A204.1 (cell line): ENCODE measurements around the gene NCKIPSD.
"Not testable (repeated sequence)": the region's sequence is repeated elsewhere in the genome, so short reads cannot be mapped to it uniquely, and the experiment has no call there.

ENCODE experiments used
- FAIRE-seq: peaks from 2 replicates; lab custom pipeline; 2012; peaks lifted over from hg19 to GRCh38; lab: Jason Lieb, UNC

Gene NCKIPSD

GRCh38 chr3:48685603-48686511 lies at the start of gene NCKIPSD:
NCKIPSD (minus strand) TSS chr3:48685915; CDS start chr3:48685807, 108 bp downstream.
- FAIRE-seq: no peak

GRCh38 chr3:48735075-48735767 lies 49.5 kb upstream of the NCKIPSD start:
- not testable (repeated sequence) for FAIRE-seq

DNA sequence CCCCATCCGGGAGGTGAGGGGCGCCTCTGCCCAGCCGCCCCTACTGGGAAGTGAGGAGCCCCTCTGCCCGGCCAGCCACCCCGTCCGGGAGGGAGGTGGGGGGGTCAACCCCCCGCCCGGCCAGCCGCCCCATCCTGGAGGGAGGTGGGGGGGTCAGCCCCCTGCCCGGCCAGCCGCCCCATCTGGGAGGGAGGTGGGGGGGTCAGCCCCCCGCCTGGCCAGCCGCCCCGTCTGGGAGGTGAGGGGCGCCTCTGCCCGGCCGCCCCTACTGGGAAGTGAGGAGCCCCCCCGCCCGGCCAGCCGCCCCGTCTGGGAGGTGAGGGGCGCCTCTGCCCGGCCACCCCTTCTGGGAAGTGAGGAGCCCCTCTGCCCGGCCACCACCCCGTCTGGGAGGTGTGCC lies 48.8 kb upstream of the NCKIPSD start:
- not testable (repeated sequence) for FAIRE-seq

DNA sequence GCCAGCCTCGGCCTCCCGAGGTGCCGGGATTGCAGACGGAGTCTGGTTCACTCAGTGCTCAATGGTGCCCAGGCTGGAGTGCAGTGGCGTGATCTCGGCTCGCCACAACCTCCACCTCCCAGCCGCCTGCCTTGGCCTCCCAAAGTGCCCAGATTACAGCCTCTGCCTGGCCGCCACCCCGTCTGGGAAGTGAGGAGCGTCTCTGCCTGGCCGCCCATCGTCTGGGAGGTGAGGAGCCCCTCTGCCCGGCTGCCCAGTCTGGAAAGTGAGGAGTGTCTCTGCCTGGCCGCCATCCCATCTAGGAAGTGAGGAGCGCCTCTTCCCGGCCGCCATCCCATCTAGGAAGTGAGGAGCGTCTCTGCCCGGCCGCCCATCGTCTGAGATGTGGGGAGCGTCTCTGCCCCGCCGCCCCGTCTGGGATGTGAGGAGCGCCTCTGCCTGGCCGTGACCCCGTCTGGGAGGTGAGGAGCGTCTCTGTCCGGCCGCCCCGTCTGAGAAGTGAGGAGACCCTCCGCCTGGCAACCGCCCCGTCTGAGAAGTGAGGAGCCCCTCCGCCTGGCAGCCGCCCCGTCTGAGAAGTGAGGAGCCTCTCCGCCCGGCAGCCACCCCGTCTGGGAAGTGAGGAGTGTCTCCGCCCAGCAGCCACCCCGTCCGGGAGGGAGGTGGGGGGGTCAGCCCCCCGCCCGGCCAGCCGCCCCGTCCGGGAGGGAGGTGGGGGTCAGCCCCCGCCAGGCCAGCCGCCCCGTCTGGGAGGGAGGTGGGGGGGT lies 48.2 kb upstream of the NCKIPSD start:
- FAIRE-seq: not testable (repeated sequence)

- no peak for FAIRE-seq
These were observed 41.8 kb upstream of the NCKIPSD start for GRCh38 chr3:48727511-48727910.

GRCh38 chr3:48725185-48725855 lies 39.6 kb upstream of the NCKIPSD start:
- FAIRE-seq: not testable (repeated sequence)

DNA sequence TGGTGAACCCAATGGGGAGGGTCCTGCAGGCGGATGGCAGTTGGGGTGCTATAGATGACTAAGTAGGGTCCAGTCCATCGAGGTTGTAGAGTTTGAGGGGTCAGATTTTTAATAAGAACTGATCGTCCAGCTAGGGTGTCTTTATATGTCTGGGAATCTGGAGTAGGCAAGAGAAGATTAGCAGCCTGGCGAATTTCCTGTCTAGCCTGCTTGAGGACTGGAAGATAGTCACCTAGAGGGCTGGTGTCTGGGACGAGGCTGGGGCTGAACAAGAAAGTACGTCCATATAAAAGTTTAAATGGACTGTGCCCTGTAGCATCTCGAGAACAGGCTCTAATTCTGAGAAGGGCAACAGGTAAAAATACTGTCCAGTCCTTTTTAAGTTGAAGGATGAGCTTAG lies 38.0 kb upstream of the NCKIPSD start:
- no peak for FAIRE-seq

GRCh38 chr3:48723293-48723692 lies 37.6 kb upstream of the NCKIPSD start:
- not testable (repeated sequence) for FAIRE-seq

GRCh38 chr3:48716982-48717746 lies 31.4 kb upstream of the NCKIPSD start, which contains the start of gene IP6K2:
IP6K2 (minus strand) TSS chr3:48717221; CDS start chr3:48695291, 21,930 bp downstream.
- FAIRE-seq: peak; percentile 94

DNA sequence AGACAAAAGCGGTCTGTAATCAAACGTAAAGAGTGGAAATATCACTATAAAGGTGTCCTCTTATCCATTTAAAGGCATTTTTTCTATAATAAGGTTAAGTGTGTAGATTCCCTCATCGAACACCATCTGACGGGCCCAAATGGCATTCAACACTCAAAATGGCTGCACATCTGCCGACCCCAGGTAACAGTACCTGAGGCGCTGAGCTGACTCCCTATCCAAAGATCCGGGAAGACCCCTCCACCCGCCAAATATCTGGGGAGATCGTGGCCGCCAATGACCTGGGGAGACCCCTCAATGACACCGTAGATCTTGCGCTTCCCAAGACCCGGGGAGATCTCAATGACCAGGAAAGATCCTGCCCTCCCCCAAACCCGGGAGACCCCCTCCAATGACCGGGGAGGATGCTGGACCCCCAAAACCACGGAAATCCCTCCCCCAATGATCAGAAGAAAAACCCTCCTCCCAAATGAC lies 30.8 kb upstream of the NCKIPSD start:
- FAIRE-seq: no peak

GRCh38 chr3:48715174-48715800 lies 29.6 kb upstream of the NCKIPSD start:
- no peak for FAIRE-seq

- no peak for FAIRE-seq
These were observed 26.0 kb upstream of the NCKIPSD start for GRCh38 chr3:48711727-48712126.

- FAIRE-seq: no peak
These were observed 23.3 kb upstream of the NCKIPSD start for GRCh38 chr3:48709051-48709461.

GRCh38 chr3:48708481-48708889 lies 22.8 kb upstream of the NCKIPSD start:
- FAIRE-seq: no peak

GRCh38 chr3:48707157-48707556 lies 21.4 kb upstream of the NCKIPSD start:
- no peak for FAIRE-seq

DNA sequence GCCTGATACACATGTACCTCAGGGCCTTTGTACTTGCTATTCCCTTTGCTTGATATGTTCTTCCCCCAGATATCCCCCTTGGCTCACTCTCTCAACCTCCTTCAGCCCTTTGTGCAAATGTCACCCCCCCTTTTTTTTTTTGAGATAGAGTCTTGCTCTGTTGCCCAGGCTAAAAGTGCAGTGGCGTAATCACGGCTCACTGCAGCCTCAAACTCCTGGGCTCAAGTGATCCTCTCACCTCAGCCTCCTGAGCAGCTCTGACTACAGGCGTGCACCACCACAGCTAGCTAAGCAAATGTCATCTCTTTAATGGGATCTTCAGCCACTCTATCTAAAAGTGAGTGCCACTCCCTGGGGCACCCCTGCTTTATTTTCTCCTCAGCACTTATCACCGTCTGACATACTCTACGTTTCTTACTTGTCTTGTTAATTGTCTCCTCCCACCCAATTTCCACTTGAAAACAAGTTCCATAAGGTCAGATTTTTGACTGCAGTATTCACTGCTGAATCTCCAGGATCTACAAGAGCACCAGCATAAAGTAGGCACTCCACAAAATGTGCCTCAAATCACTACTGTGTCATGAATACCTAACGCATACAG lies 16.7 kb upstream of the NCKIPSD start:
- no peak for FAIRE-seq

DNA sequence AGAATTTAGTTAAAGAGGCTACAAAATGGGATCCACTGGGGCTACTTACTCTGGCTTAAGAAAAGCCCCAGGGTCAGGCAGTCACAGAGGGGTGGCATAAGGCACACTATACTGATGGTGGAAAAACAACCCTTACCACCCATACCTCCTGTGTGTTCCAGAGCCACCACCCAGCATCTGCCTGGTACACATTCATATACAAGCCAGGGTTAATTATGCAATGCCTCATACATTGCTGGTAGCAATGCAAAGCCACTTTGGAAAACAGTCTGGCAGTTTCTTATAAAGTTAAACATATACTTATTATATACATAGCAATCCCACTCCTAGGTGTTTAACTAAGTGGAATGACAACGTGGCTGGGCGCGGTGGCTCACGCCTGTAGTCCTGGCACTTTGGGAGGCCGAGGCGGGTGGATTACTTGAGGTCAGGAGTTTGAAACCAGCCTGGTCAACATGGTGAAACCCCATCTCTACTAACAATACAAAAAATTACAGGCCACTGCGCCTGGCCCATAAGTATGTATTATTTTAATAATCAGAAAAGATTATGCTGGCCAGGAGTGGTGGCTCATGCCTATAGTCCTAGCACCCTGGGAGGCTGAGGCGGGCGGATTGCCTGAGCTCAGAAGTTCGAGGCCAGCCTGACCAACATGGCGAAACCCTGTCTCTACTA lies 15.2 kb upstream of the NCKIPSD start:
- no peak for FAIRE-seq

- FAIRE-seq: no peak
These were observed 13.2 kb upstream of the NCKIPSD start for GRCh38 chr3:48698891-48699290.

- peak; percentile 30 for FAIRE-seq
These were observed 12.2 kb upstream of the NCKIPSD start for GRCh38 chr3:48697952-48698351.
